Esophagus squamous epithelium (tissue), 4 donors: Measurements from ENCODE around the gene TBCK.

Experiments used
- POLR2A ChIP-seq, 4 donors: fragments of 450-650 bp; IDR thresholded peaks; one replicate each; pipeline ENCODE4 v1.6.1; 2017; ENCODE audit warnings: antibody characterized with exemption in 4 of 4, mild to moderate bottlenecking in 4 of 4, moderate library complexity in 3 of 4
- TF ChIP-seq, protein P1 (sequence below), 6 experiments: fragments of 450-650 bp in 4 of 6; fragments of 200-600 bp in 2 of 6; sonication (generic) in 2 of 6; IDR thresholded peaks; one replicate each; pipeline ENCODE4 v1.5.1; 2016 to 2019; ENCODE audit warnings: antibody characterized with exemption in 6 of 6, mild to moderate bottlenecking in 4 of 6, moderate library complexity in 4 of 6

DNA sequence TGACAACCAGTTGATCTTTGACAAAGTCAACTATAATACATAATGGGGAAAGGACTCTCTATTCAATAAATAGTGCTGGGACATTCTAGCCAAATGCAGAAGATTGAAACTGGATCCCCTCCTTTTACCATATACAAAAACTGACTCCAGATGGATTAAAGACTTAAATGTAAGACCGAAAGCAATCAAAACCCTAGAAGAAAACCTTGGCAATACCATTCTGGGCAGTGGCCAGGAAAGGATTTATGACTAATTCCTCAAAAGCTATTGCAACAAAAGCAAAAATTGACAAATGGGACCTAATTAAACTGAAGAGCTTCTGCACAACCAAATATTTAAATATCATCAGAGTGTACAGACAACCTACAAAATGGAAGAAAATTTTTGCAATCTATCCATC lies 235.6 kb downstream of the TBCK start:
- TF ChIP-seq, protein P1, sequence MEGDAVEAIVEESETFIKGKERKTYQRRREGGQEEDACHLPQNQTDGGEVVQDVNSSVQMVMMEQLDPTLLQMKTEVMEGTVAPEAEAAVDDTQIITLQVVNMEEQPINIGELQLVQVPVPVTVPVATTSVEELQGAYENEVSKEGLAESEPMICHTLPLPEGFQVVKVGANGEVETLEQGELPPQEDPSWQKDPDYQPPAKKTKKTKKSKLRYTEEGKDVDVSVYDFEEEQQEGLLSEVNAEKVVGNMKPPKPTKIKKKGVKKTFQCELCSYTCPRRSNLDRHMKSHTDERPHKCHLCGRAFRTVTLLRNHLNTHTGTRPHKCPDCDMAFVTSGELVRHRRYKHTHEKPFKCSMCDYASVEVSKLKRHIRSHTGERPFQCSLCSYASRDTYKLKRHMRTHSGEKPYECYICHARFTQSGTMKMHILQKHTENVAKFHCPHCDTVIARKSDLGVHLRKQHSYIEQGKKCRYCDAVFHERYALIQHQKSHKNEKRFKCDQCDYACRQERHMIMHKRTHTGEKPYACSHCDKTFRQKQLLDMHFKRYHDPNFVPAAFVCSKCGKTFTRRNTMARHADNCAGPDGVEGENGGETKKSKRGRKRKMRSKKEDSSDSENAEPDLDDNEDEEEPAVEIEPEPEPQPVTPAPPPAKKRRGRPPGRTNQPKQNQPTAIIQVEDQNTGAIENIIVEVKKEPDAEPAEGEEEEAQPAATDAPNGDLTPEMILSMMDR (IDR thresholded peaks at IDR 0.05): no peak
- TF ChIP-seq POLR2A (IDR thresholded peaks at IDR 0.05): no peak
